GM12865 (cell line): Measurements from ENCODE around the gene NXPH4.
A peak's percentile ranks its signal among the peaks of the same experiment; 100 is the strongest.

Source experiments
- DNase-seq: peaks from one replicate; pipeline ENCODE4 v3.0.0; 2010; ENCODE audit warnings: low read depth
- H3K4me3 ChIP-seq: 2 replicates; pipeline ENCODE4 v1.5.1; 2011; ENCODE audit warnings: mild to moderate bottlenecking, low read depth, low read length, control low read depth
- CTCF ChIP-seq: IDR thresholded peaks from 2 replicates; pipeline ENCODE4 v1.5.1; 2011; ENCODE audit warnings: low read length, control low read depth, low read depth, inconsistent platforms; ENCODE audit not compliant: insufficient read depth; ENCODE audit errors: missing control alignments

NXPH4 gene

DNA sequence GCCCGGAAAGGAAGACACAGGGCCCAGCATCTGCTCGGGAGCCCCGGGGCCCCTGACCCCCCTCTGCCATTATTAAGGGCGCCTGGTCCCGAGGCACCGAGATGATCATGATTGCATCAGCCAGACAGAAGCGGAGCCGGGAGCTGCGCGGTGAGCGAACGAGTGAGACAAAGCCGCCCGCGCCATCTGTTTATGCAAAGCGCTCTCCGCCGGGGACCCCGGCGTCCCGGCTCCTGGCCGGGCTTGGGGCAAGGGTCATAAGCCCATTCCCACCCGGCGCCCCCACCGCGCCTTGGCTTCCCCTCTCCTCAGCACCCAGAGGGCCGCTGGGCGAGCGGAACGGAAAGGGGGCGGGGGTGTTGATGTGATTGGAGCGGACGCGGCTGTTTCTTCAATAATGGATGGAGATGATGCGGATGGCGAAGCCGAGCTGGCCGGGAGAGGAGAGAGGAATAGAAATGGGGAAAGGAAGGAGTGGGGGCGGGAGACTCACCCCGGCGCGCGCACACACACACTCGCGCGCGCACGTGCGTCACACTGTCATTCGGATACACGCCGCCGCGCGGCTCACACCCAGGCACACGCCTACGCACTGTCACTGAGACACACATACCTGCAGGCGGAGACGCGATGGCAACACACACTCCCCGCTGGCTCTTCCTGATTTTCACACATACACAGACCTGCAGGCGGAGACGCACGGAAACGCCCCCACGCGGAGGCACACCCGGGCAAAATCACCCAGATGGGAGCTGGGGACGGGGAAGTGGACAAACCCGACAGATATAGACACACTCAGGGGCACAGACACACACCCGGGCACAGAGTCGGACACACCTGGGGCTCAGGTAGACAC, 23.7 kb downstream of the NXPH4 start:
- H3K4me3 ChIP-seq: peak overlapping the region; percentile 73
- peak; percentile 79 for DNase-seq
- TF ChIP-seq CTCF: no peak

DNA sequence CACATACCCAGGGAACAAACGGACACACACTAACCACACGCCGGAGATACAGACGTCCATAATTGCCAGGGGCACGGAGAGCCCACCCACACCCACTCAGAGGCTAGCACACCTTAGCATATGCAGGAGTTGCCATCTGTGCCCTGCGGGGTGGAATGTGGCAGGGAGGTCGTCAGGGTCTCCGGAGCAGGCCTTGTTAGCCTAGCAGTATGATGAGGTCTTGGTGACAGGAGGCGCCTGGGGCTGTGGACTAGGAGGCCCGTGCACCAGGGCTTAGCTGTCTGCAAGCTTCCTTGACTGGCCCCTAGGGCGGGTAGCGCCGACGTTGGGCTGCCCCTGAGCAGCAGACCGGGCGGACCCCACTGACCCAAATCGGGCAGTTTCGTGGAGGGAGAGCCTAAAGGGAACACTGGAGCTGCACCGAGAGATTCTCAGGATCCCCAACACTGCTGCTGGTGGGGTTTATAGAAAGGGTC, 24.4 kb downstream of the NXPH4 start:
- no peak overlapping the region; the same call in 1 of the 2 replicates for H3K4me3 ChIP-seq
- DNase-seq: no peak
- TF ChIP-seq CTCF: peak; percentile 0

DNA sequence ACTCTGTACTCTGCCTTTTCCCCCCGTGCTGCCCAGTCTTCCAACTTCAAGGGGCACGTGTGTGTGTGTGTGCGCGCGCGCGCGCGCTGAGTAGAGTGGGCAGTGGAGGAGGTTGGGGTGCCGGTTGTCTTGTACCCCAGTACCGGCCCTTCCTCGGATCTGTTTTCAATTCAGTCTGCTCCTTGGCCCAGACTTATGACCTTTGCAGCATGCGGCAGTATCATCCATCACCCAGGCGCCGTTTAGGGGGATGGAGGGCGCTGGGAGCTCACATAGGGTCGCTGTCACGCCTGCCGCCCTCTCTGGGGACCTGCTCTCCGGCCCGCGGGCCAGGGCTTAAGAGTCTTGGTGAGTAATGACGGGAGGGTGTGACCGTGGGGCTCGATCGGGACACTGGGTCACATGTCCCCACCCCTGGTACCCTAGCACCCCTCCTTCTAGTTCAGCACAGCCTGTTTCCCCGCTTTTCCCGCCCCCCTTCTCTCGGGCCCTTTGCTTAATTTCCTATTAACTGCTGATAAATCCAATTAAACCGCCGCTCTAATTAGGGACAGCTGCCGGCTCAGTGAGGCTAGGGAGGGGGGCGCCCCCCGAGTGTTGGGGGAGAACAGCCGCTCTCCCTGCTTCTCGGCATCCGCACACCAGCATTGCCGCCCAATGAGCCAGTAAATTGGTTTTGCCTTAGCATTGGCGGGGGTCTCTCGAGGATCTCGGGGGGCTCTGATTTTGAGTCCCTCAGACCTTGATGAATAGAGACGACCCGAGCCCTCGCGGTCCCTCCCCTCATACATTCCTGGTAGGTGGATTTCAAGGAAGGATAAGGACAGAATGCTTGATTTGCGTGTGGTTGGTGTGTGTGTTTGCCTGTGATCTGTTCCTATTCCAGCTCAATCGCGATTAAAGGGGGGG, 25.1 kb downstream of the NXPH4 start:
- H3K4me3 ChIP-seq: no peak overlapping the region
- no peak for TF ChIP-seq CTCF
- no peak for DNase-seq

DNA sequence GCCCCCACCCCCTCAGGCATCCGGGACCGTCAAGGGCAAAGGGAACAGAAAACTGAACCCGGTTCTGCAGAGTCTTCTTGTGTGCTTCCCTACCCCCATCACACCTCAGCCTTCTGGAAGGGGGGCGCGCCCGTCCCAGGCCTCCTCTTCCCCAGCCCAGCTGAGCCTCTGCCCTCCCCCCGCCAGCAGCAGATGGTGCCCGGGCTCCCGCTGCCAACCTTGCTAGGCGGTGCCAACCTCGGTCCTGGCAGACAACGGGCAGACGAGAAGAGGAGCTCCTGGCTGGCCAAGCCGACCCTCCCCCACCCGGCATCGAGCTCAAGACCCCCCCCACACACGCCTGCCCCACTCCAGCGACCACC, 25.7 kb downstream of the NXPH4 start:
- no peak for DNase-seq
- TF ChIP-seq CTCF: no peak
- H3K4me3 ChIP-seq: no peak overlapping the region

- peak; percentile 78 for TF ChIP-seq CTCF
- peak; percentile 80 for DNase-seq
- peak overlapping the region; percentile 42 for H3K4me3 ChIP-seq
Measured at GRCh38 chr12:57242691-57243454, 26.3 kb downstream of the NXPH4 start.

- peak overlapping the region; percentile 42 for H3K4me3 ChIP-seq
- DNase-seq: peak; percentile 79
- peak; percentile 77 for TF ChIP-seq CTCF
Measured at GRCh38 chr12:57243521-57244311, 27.1 kb downstream of the NXPH4 start.
